ENCODE data around the gene ASXL2. TPM values are rescaled to one million over a fixed set of nuclear protein-coding genes. Genes with fewer than 3 reads are reported as not detected.

Gene ASXL2
- total RNA-seq, 1 experiment from 2014 or later: 37.8 TPM

GRCh38 chr2:25824718-25825117 lies 53.6 kb downstream of the ASXL2 start:
- POLR2A ChIA-PET: no interaction called here
- H3K27ac Mint-ChIP-seq: no peak overlapping the region
- peaks cover 27% of the 10 kb centered on the region for H3K4me1 Mint-ChIP-seq
- TF ChIP-seq CDX4 (CRISPR knock-in tag; IDR thresholded peaks at IDR 0.05; ENCODE audit: borderline replicate concordance): no peak
- no peak for TF ChIP-seq RELA (CRISPR knock-in tag; IDR thresholded peaks at IDR 0.05; ENCODE audit: borderline replicate concordance)
- TF ChIP-seq ZNF671 (CRISPR knock-in tag; IDR thresholded peaks at IDR 0.05): no peak
- no peak for TF ChIP-seq TCF7 (CRISPR knock-in tag; IDR thresholded peaks at IDR 0.05; ENCODE audit: low read depth)
- no peak overlapping the region for H3K4me3 Mint-ChIP-seq
- H3K27me3 Mint-ChIP-seq (ENCODE audit: low read depth): no peaks in the 10 kb centered on the region
- CTCF ChIA-PET: no interaction called here
- DNase-seq (ENCODE audit: low spot score) (no peak), ATAC-seq (no peak)
- H3K36me3 Mint-ChIP-seq: no peaks in the 10 kb centered on the region; the same call in 1 of the 2 replicates
- no peaks in the 10 kb centered on the region for H3K9me3 Mint-ChIP-seq

- ChIA-PET CTCF (no interaction called here), POLR2A (no interaction called here)
- Mint-ChIP-seq H3K27ac (no peak overlapping the region), H3K4me3 (no peak overlapping the region), H3K4me1 (peaks cover 27% of the 10 kb centered on the region), H3K36me3 (peaks cover 4% of the 10 kb centered on the region), H3K9me3 (peaks cover 4% of the 10 kb centered on the region), H3K27me3 (ENCODE audit: low read depth) (no peaks in the 10 kb centered on the region)
- TF ChIP-seq JAZF1 (CRISPR knock-in tag; IDR thresholded peaks at IDR 0.05): no peak
- TF ChIP-seq SOX15 (CRISPR knock-in tag; IDR thresholded peaks at IDR 0.05): no peak
- no peak for TF ChIP-seq ZNF396 (CRISPR knock-in tag; IDR thresholded peaks at IDR 0.05; ENCODE audit: borderline replicate concordance)
- no peak for TF ChIP-seq ZNF512 (CRISPR knock-in tag; IDR thresholded peaks at IDR 0.05; ENCODE audit: borderline replicate concordance)
- TF ChIP-seq CREB1 (CRISPR knock-in tag; IDR thresholded peaks at IDR 0.05): no peak
- TF ChIP-seq E2F4 (CRISPR knock-in tag; IDR thresholded peaks at IDR 0.05; ENCODE audit: borderline replicate concordance, low read depth): no peak
- ATAC-seq (no peak), DNase-seq (ENCODE audit: low spot score) (no peak)
These were observed 54.1 kb downstream of the ASXL2 start for GRCh38 chr2:25824216-25824615.

GRCh38 chr2:25822190-25823117 lies 55.8 kb downstream of the ASXL2 start:
- H3K9me3 Mint-ChIP-seq: peaks cover 8% of the 10 kb centered on the region
- CTCF ChIA-PET: interaction anchor here (0.6 kb wide), 1 partner anchor 357 kb away, joined by 4 read pairs; no protein-coding TSS in a partner anchor
- peak; percentile 94 for ATAC-seq
- H3K27me3 Mint-ChIP-seq (ENCODE audit: low read depth): no peaks in the 10 kb centered on the region
- H3K4me3 Mint-ChIP-seq: peak overlapping the region; percentile 18
- H3K36me3 Mint-ChIP-seq: peaks cover 9% of the 10 kb centered on the region
- peak overlapping the region; percentile 23 for H3K27ac Mint-ChIP-seq
- POLR2A ChIA-PET: no interaction called here
- H3K4me1 Mint-ChIP-seq: peaks cover 36% of the 10 kb centered on the region
- peak; percentile 65 for DNase-seq (ENCODE audit: low spot score)
- TF ChIP-seq CDX4 (CRISPR knock-in tag; IDR thresholded peaks at IDR 0.05; ENCODE audit: borderline replicate concordance): no peak
- no peak for TF ChIP-seq ATF6 (CRISPR knock-in tag; IDR thresholded peaks at IDR 0.05)
- no peak for TF ChIP-seq ZNF416 (CRISPR knock-in tag; IDR thresholded peaks at IDR 0.05)
- TF ChIP-seq ZNF232 (CRISPR knock-in tag; IDR thresholded peaks at IDR 0.05): no peak
- no peak for TF ChIP-seq ETV6 (CRISPR knock-in tag; IDR thresholded peaks at IDR 0.05)
- no peak for TF ChIP-seq ZNF671 (CRISPR knock-in tag; IDR thresholded peaks at IDR 0.05)
- no peak for TF ChIP-seq ZNF138 (CRISPR knock-in tag; conservative IDR thresholded peaks at IDR 0.05)
- TF ChIP-seq IRF1 (CRISPR knock-in tag; IDR thresholded peaks at IDR 0.05): no peak
- no peak for TF ChIP-seq HMGA2 (CRISPR knock-in tag; IDR thresholded peaks at IDR 0.05)
- TF ChIP-seq OVOL2 (CRISPR knock-in tag; IDR thresholded peaks at IDR 0.05; ENCODE audit: borderline replicate concordance): no peak
- no peak for TF ChIP-seq FOXJ3 (CRISPR knock-in tag; IDR thresholded peaks at IDR 0.05; ENCODE audit: borderline replicate concordance)
- no peak for TF ChIP-seq FOXK1 (CRISPR knock-in tag; IDR thresholded peaks at IDR 0.05)
- no peak for TF ChIP-seq ZNF512 (CRISPR knock-in tag; IDR thresholded peaks at IDR 0.05; ENCODE audit: borderline replicate concordance)

Measured in WTC11 (cell line).